Aorta (tissue), 5 donors: ENCODE results near the gene MARCHF6. TPM values are rescaled to one million over a fixed set of nuclear protein-coding genes. Genes with fewer than 3 reads are reported as not detected.
A peak's percentile ranks its signal among the peaks of the same experiment; 100 is the strongest.

Source experiments
- ATAC-seq: fragments of 200-7000 bp; cut with Tn5 transposase; one replicate; pipeline ENCODE4 v1.9.1; 2022; ENCODE audit warnings: moderate library complexity; ENCODE audit not compliant: low FRiP score
- DNase-seq, 2 donors: peaks; one replicate each; pipeline ENCODE4 v3.0.0-alpha.2; 2020
- H3K27ac ChIP-seq, 2 donors: one replicate each; pipeline ENCODE4 v1.5.1; 2013; ENCODE audit warnings: low read length in 2 of 2, mild to moderate bottlenecking in 2 of 2, moderate library complexity in 2 of 2, control low read depth in 1 of 2, inconsistent platforms in 1 of 2, low read depth in 1 of 2
- H3K27me3 ChIP-seq, 2 donors: one replicate each; pipeline ENCODE4 v1.6.1; 2013; ENCODE audit warnings: control low read depth in 1 of 2, low read length in 1 of 2, mild to moderate bottlenecking in 1 of 2, moderate library complexity in 1 of 2; ENCODE audit not compliant: insufficient read depth in 2 of 2, control insufficient read depth in 1 of 2
- H3K36me3 ChIP-seq, 2 donors: one replicate each; pipeline ENCODE4 v1.6.1; 2013; ENCODE audit warnings: control low read depth in 1 of 2, low read length in 1 of 2, mild to moderate bottlenecking in 1 of 2; ENCODE audit not compliant: insufficient read depth in 2 of 2, control insufficient read depth in 1 of 2
- H3K4me1 ChIP-seq, 2 donors: one replicate each; pipeline ENCODE4 v1.6.1; 2013; ENCODE audit warnings: low read length in 2 of 2, control low read depth in 1 of 2, mild to moderate bottlenecking in 1 of 2, moderate library complexity in 1 of 2; ENCODE audit not compliant: insufficient read depth in 2 of 2, control insufficient read depth in 1 of 2
- H3K4me3 ChIP-seq, 2 donors: one replicate each; pipeline ENCODE4 v1.5.1; 2013; ENCODE audit warnings: low read length in 2 of 2, control low read depth in 1 of 2, mild to moderate bottlenecking in 1 of 2
- H3K9me3 ChIP-seq: one replicate; pipeline ENCODE4 v1.6.1; 2013; ENCODE audit warnings: mild to moderate bottlenecking, low read length; ENCODE audit not compliant: control insufficient read depth
- WGBS, 2 donors: extraction: QIAGEN DNeasy Blood & Tissue Kit; methylation state at CpG; one replicate each; pipeline ENCODE4 v1.1.7; 2013; 5-methylcytosine and 5-hydroxymethylcytosine counted together
- intact Hi-C, 2 donors: fragments of 100-400 bp; cut with DNase I; formaldehyde crosslinking; loops; one replicate each; pipeline versions ENCODE4 v1.14.2 to v1.15.0; 2022
- polyA plus RNA-seq, 2 donors: library from polyadenylated mRNA; stranded (reverse); fragments of 200-250 nt; gene quantifications; one replicate each; pipeline ENCODE4 v1.2.3, GENCODE V29; 2013
- total RNA-seq, 2 donors: library from RNA; stranded (reverse); fragmentation: NEBNext Ultra II Directional; extraction: Animal tissue kit (Norgen Biotek cat#: 25700); gene quantifications; one replicate each; pipeline ENCODE4 v1.2.1, GENCODE V29; 2021
- donor health status: healthy with polysubstance abuse.
- donor health status: Bipolar disorder and iron deficiency.
- donor health status: DM: no; HTN: no; CAD: no.
- donor health status: DM: no; HTN: no; CAD: no.
- donor health status: DM: yes; HTN: yes; CAD: no.

Gene MARCHF6
- total and polyA plus RNA-seq, 4 donors: 27.7 to 153 (median 111) TPM

GRCh38 chr5:10355071-10355889 lies 1.8 kb downstream of the MARCHF6 start:
- DNase-seq (no peak), ATAC-seq (no peak)
- 31 to 34% methylated on average over 16 of the region's 16 CpGs for WGBS, 2 donors
- Histone ChIP-seq H3K9me3 (no peaks in the 10 kb centered on the region), H3K27me3 (no peaks in the 10 kb centered on the region), H3K36me3 (no peaks in the 10 kb centered on the region), H3K27ac (no peak overlapping the region), H3K4me3 (peak overlapping the region; percentile 81 to 88), H3K4me1 (peaks cover 0 to 2% of the 10 kb centered on the region in 2 donors)
- intact Hi-C loops: loop anchor here in 1 of 2 donors (5.0 kb wide), 1 partner anchor 63 kb away; no protein-coding TSS in a partner anchor

- H3K27me3 ChIP-seq: no peaks in the 10 kb centered on the region
These were observed 5.5 kb downstream of the MARCHF6 start for GRCh38 chr5:10358999-10359398.

GRCh38 chr5:10360686-10361085 lies 7.2 kb downstream of the MARCHF6 start:
- ATAC-seq: no peak
- no peak for DNase-seq
- Histone ChIP-seq H3K4me3 (no peak overlapping the region), H3K4me1 (no peaks in the 10 kb centered on the region), H3K27ac (no peak overlapping the region), H3K9me3 (no peaks in the 10 kb centered on the region), H3K27me3 (no peaks in the 10 kb centered on the region), H3K36me3 (no peaks in the 10 kb centered on the region)
- intact Hi-C loops: no loop called here

More at GRCh38 chr5:10358999-10359398, 5.5 kb downstream of the MARCHF6 start:
- no peaks in the 10 kb centered on the region for H3K9me3 ChIP-seq
- no peaks in the 10 kb centered on the region for H3K4me1 ChIP-seq
- no peak overlapping the region for H3K27ac ChIP-seq
- intact Hi-C loops: loop anchor here in 1 of 2 donors (5.0 kb wide), 1 partner anchor 67 kb away; no protein-coding TSS in a partner anchor
- no peaks in the 10 kb centered on the region for H3K36me3 ChIP-seq
- ATAC-seq (no peak), DNase-seq (no peak)
- 75 to 79% methylated on average over 2 of the region's 2 CpGs for WGBS, 2 donors
- H3K4me3 ChIP-seq: no peak overlapping the region

GRCh38 chr5:10363519-10364185 lies 10.2 kb downstream of the MARCHF6 start:
- peaks cover 4 to 5% of the 10 kb centered on the region in 2 donors for H3K4me1 ChIP-seq
- no peaks in the 10 kb centered on the region for H3K36me3 ChIP-seq
- H3K27me3 ChIP-seq: no peaks in the 10 kb centered on the region
- ATAC-seq: no peak
- DNase-seq: no peak
- 96% methylated on average over 3 of the region's 3 CpGs for WGBS, 2 donors
- H3K9me3 ChIP-seq: no peaks in the 10 kb centered on the region
- no peak overlapping the region for H3K27ac ChIP-seq
- no peak overlapping the region for H3K4me3 ChIP-seq
- intact Hi-C loops: no loop called here

GRCh38 chr5:10364186-10364689 lies 10.7 kb downstream of the MARCHF6 start:
- 94 to 100% methylated on average over 1 of the region's 1 CpG for WGBS, 2 donors
- H3K9me3 ChIP-seq: no peaks in the 10 kb centered on the region
- ATAC-seq: no peak
- intact Hi-C loops: no loop called here
- no peak overlapping the region for H3K27ac ChIP-seq
- no peak overlapping the region for H3K4me3 ChIP-seq
- H3K27me3 ChIP-seq: no peaks in the 10 kb centered on the region
- no peak for DNase-seq
- peaks cover 5 to 7% of the 10 kb centered on the region in 2 donors for H3K4me1 ChIP-seq
- no peaks in the 10 kb centered on the region for H3K36me3 ChIP-seq

- 83 to 84% methylated on average over 7 of the region's 7 CpGs for WGBS, 2 donors
- ATAC-seq (no peak), DNase-seq (no peak)
- H3K36me3 ChIP-seq: no peaks in the 10 kb centered on the region
- H3K4me1 ChIP-seq: peaks cover 7% of the 10 kb centered on the region in 2 donors
- H3K4me3 ChIP-seq: no peak overlapping the region
- no peaks in the 10 kb centered on the region for H3K27me3 ChIP-seq
- intact Hi-C loops: no loop called here
- H3K9me3 ChIP-seq: no peaks in the 10 kb centered on the region
- no peak overlapping the region for H3K27ac ChIP-seq
These were observed 12.3 kb downstream of the MARCHF6 start for GRCh38 chr5:10365782-10366181.

- H3K27me3 ChIP-seq: no peaks in the 10 kb centered on the region
- H3K4me1 ChIP-seq: peaks cover 10% of the 10 kb centered on the region in 2 donors
- 9 to 11% methylated on average over 11 of the region's 11 CpGs for WGBS, 2 donors
- H3K27ac ChIP-seq: no peak overlapping the region
- H3K4me3 ChIP-seq: peak overlapping the region in 1 of 2 donors; percentile 24
- intact Hi-C loops: no loop called here
- ATAC-seq: no peak
- no peaks in the 10 kb centered on the region for H3K9me3 ChIP-seq
- H3K36me3 ChIP-seq: no peaks in the 10 kb centered on the region
- DNase-seq: no peak
These were observed 13.1 kb downstream of the MARCHF6 start for GRCh38 chr5:10366310-10367272.

GRCh38 chr5:10367579-10367978 lies 14.1 kb downstream of the MARCHF6 start:
- peaks cover 10% of the 10 kb centered on the region in 2 donors for H3K4me1 ChIP-seq
- no peak overlapping the region for H3K27ac ChIP-seq
- H3K27me3 ChIP-seq: no peaks in the 10 kb centered on the region
- no peak overlapping the region for H3K4me3 ChIP-seq
- H3K36me3 ChIP-seq: no peaks in the 10 kb centered on the region
- ATAC-seq: no peak
- no peaks in the 10 kb centered on the region for H3K9me3 ChIP-seq
- DNase-seq: no peak
- WGBS, 2 donors: 98 to 100% methylated on average over 1 of the region's 1 CpG
- intact Hi-C loops: no loop called here
